Activated T-cell treated with anti-CD3 and anti-CD28 coated beads for 4 hours (primary cell): ENCODE data around the gene DISP3.

ENCODE experiments used
- DNase-seq: peaks from one replicate; pipeline ENCODE4 v3.0.0-alpha.2; 2020

The DISP3 gene

GRCh38 chr1:11478571-11479374 lies at the start of gene DISP3:
Gene DISP3 (plus strand): TSS chr1:11479155. CDS start chr1:11500993, 21,838 bp downstream.
- peak; percentile 48 for DNase-seq

- DNase-seq: no peak
These were observed 49.7 kb upstream of the DISP3 start for GRCh38 chr1:11429226-11429625.

- DNase-seq: no peak
These were observed 49.0 kb upstream of the DISP3 start for GRCh38 chr1:11429935-11430334.

GRCh38 chr1:11431941-11432507 lies 46.9 kb upstream of the DISP3 start:
- DNase-seq: no peak

GRCh38 chr1:11432526-11432925 lies 46.4 kb upstream of the DISP3 start:
- DNase-seq: no peak

- DNase-seq: no peak
These were observed 44.5 kb upstream of the DISP3 start for GRCh38 chr1:11434501-11434900.

GRCh38 chr1:11434926-11435325 lies 44.0 kb upstream of the DISP3 start:
- DNase-seq: no peak

GRCh38 chr1:11438996-11439395 lies 40.0 kb upstream of the DISP3 start:
- DNase-seq: no peak

GRCh38 chr1:11441211-11441952 lies 37.6 kb upstream of the DISP3 start:
- DNase-seq: no peak

- DNase-seq: no peak
These were observed 35.9 kb upstream of the DISP3 start for GRCh38 chr1:11443043-11443442.

GRCh38 chr1:11443961-11444658 lies 34.8 kb upstream of the DISP3 start:
- no peak for DNase-seq

- no peak for DNase-seq
These were observed 34.0 kb upstream of the DISP3 start for GRCh38 chr1:11444907-11445306.

- DNase-seq: no peak
These were observed 31.1 kb upstream of the DISP3 start for GRCh38 chr1:11447903-11448302.

GRCh38 chr1:11448373-11449099 lies 30.4 kb upstream of the DISP3 start:
- DNase-seq: no peak

GRCh38 chr1:11449100-11449403 lies 29.9 kb upstream of the DISP3 start:
- no peak for DNase-seq

- DNase-seq: no peak
These were observed 28.6 kb upstream of the DISP3 start for GRCh38 chr1:11450310-11450709.

- no peak for DNase-seq
These were observed 25.0 kb upstream of the DISP3 start for GRCh38 chr1:11453742-11454491.

GRCh38 chr1:11455967-11456570 lies 22.9 kb upstream of the DISP3 start:
- DNase-seq: no peak

- no peak for DNase-seq
These were observed 22.0 kb upstream of the DISP3 start for GRCh38 chr1:11456965-11457364.

- no peak for DNase-seq
These were observed 20.1 kb upstream of the DISP3 start for GRCh38 chr1:11458811-11459275.

- no peak for DNase-seq
These were observed 17.3 kb upstream of the DISP3 start for GRCh38 chr1:11461531-11462137.
